Subcutaneous abdominal adipose tissue (tissue), 5 donors: Measurements from ENCODE around the gene SLC25A21.

Experiments
- H3K27ac ChIP-seq: one replicate; pipeline ENCODE4 v1.7.0; 2013; ENCODE audit warnings: low read depth, mild to moderate bottlenecking, inconsistent platforms, low read length, moderate library complexity
- H3K27me3 ChIP-seq, 5 donors: one replicate each; pipeline ENCODE4 v1.7.0; 2013; ENCODE audit warnings: low read length in 5 of 5, inconsistent platforms in 1 of 5; ENCODE audit not compliant: control insufficient read depth in 5 of 5, insufficient read depth in 4 of 5
- H3K36me3 ChIP-seq, 5 donors: one replicate each; pipeline ENCODE4 v1.7.0; 2013; ENCODE audit warnings: low read length in 5 of 5; ENCODE audit not compliant: control insufficient read depth in 5 of 5, insufficient read depth in 5 of 5
- H3K4me1 ChIP-seq, 5 donors: one replicate each; pipeline ENCODE4 v1.7.0; 2013; ENCODE audit warnings: low read length in 5 of 5, mild to moderate bottlenecking in 3 of 5, moderate library complexity in 1 of 5; ENCODE audit not compliant: control insufficient read depth in 5 of 5, insufficient read depth in 5 of 5
- H3K4me3 ChIP-seq, 5 donors: one replicate each; pipeline ENCODE4 v1.7.0; 2013; ENCODE audit warnings: low read length in 5 of 5, low read depth in 1 of 5
- H3K9ac ChIP-seq, 5 donors: one replicate each; pipeline ENCODE4 v1.7.0; 2013; ENCODE audit warnings: low read length in 5 of 5, mild to moderate bottlenecking in 4 of 5, moderate library complexity in 3 of 5
- H3K9me3 ChIP-seq, 5 donors: one replicate each; pipeline ENCODE4 v1.7.0; 2013; ENCODE audit warnings: low read length in 5 of 5; ENCODE audit not compliant: control insufficient read depth in 5 of 5
- donor health status: healthy.
- donor health status: healthy.
- donor health status: healthy.
- donor health status: healthy.
- donor health status: healthy.

Gene SLC25A21

DNA sequence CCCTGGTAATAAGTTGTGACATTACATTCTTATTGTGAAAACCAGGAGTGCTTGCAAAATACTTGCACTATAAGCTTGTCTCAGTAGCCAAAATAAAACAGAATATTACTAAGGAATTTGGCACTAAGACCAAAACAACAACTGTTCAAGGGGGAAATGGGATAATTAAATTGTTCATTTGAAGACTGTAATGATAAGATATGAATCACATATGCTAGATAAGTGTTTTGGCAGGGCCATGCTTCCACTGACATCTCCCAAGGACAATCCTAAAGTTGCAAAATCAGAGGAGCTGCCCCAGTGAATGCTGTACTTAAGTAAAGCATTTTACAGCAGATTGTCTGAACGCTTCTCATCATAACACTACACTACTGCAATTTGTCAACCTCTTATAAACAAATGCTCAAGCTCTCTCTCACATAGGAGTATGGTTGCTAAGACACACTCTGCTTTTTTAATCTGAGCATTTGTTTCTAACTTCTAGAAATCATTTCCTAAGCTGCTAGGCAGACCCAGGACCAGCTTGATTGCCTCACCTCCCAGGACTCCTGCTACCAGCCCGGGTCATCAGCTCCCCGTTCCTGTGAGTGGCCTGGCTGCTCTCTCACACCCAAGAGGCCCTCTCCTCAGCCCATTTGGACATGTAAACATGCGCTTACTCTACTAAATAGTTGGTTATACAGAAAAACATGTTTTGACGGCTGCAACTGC lies 319.3 kb downstream of the SLC25A21 start:
- Histone ChIP-seq H3K9ac (no peak overlapping the region), H3K27me3 (no peaks in the 10 kb centered on the region), H3K27ac (no peak overlapping the region), H3K9me3 (no peaks in the 10 kb centered on the region), H3K4me3 (no peak overlapping the region), H3K36me3 (no peaks in the 10 kb centered on the region), H3K4me1 (peaks cover 0 to 35% (median 20%) of the 10 kb centered on the region in 5 donors)

DNA sequence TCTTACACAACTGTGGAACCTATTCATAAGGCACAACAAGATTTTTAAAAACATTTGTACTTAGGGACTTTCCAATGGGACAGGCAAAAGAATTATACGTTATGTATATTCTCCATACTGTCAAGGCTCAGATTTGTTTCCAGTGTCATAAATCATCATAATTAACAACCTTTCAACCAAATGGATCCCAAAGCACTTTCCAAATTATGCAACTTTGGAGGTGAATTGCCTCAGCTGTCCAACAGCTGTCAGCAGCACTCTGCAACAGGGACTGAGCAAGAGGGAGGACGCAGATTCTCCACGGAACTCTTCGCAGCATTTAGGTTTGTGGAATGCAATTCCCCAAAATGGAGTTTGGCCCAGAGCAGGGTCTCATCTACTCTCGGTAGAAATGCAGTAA lies 324.2 kb downstream of the SLC25A21 start:
- H3K27me3 ChIP-seq, result peaks cover 0 to 3% (median 0%) of the 10 kb centered on the region in 5 donors
- H3K9ac ChIP-seq, result no peak overlapping the region
- no peak overlapping the region for H3K27ac ChIP-seq
- peaks cover 0 to 33% (median 19%) of the 10 kb centered on the region in 5 donors for H3K4me1 ChIP-seq
- H3K4me3 ChIP-seq, result no peak overlapping the region
- H3K36me3 ChIP-seq, result no peaks in the 10 kb centered on the region
- H3K9me3 ChIP-seq, result no peaks in the 10 kb centered on the region

DNA sequence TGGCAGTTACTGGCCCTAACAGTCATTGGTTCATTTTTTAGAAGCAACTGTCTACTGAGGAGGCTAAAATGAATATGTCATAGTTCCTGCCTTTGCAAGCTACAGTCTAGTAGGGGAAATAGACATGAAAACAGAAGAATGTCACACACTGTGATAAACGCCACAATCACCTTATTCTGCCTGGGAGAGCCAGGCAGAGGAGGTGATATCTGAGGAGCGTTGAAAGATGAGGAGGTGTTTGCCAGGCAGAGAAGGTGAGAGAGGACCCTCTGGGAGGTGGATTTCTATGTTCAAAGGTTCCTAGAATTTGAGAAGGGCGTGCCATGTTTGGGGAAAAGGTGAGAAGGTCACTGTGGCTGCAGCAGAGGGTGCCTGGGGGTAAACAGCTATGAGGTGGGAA lies 325.0 kb downstream of the SLC25A21 start:
- Histone ChIP-seq H3K9ac (no peak overlapping the region), H3K36me3 (no peaks in the 10 kb centered on the region), H3K4me1 (peaks cover 0 to 25% (median 11%) of the 10 kb centered on the region in 5 donors), H3K9me3 (no peaks in the 10 kb centered on the region), H3K4me3 (no peak overlapping the region), H3K27me3 (peaks cover 0 to 3% (median 0%) of the 10 kb centered on the region in 5 donors), H3K27ac (no peak overlapping the region)

DNA sequence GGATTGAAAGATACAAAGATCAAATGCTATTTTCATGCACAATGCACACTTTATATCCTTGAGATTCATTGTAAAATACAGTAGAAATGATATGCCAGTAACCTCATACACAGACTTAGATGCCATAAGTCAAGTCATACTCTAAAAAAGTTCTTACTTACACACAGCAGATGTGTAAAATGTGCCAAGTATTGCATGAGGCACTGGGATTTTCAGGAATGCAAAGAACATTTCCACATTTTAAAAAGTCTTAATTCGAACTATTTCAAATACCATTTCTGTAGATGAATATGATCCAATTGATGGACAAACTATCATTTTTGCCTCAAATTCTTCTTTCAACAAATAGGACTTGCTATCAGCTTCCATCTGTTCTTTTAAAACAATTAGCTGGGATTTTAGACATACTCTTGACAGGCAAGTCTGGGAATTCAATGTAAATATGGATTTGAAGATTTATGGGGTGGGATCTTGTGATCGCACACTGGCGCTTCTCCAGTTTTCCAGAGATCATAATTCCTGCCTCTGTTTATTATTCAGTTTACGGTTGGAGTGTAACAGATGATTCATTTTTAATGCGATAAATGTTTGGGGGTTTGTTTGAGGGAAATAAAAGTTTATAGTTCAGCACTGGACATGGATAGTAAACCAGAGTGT lies 326.9 kb downstream of the SLC25A21 start:
- H3K36me3 ChIP-seq, result no peaks in the 10 kb centered on the region
- no peak overlapping the region for H3K27ac ChIP-seq
- H3K4me3 ChIP-seq, result no peak overlapping the region
- H3K9me3 ChIP-seq, result no peaks in the 10 kb centered on the region
- peaks cover 0 to 3% (median 0%) of the 10 kb centered on the region in 5 donors for H3K27me3 ChIP-seq
- H3K4me1 ChIP-seq, result peaks cover 0 to 22% (median 11%) of the 10 kb centered on the region in 5 donors
- H3K9ac ChIP-seq, result no peak overlapping the region

DNA sequence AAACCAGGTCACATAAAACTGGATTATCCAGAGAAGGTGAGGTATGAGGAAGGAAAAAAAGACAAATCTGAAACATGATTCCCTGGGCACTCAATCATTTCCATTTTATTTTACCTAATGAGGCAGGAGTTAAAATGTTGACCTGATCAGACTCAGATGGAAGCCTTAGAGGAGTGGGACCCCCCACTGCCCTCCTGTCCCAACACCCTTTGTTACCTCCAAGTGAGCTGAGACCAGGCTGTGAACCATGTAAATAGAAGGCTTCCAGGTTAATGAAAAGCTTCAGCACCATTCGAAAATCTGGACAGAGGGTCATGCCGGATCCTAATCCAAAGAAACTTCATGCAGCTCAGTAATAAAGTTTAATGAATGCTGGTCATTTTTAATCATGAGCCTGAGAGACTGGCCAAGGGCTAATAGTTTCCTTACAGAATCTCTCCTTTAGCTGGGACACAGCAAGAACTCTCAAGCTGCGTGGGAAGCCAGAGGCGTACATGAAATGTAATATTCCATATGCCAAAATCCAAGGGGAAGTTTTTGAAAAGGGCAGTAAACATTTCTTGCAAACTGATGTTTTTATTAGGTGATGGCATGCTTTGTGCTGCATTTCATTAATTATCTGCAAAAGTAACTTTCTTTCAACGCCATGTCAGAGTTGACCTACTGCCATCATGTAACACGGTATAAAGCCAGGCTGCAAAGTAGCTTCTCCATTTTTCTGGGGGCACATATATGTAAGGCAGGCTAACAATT lies 327.8 kb downstream of the SLC25A21 start:
- H3K27ac ChIP-seq, result no peak overlapping the region
- no peak overlapping the region for H3K4me3 ChIP-seq
- no peaks in the 10 kb centered on the region for H3K9me3 ChIP-seq
- H3K4me1 ChIP-seq, result peaks cover 0 to 22% (median 11%) of the 10 kb centered on the region in 5 donors
- H3K27me3 ChIP-seq, result peaks cover 0 to 3% (median 0%) of the 10 kb centered on the region in 5 donors
- no peak overlapping the region for H3K9ac ChIP-seq
- H3K36me3 ChIP-seq, result no peaks in the 10 kb centered on the region

DNA sequence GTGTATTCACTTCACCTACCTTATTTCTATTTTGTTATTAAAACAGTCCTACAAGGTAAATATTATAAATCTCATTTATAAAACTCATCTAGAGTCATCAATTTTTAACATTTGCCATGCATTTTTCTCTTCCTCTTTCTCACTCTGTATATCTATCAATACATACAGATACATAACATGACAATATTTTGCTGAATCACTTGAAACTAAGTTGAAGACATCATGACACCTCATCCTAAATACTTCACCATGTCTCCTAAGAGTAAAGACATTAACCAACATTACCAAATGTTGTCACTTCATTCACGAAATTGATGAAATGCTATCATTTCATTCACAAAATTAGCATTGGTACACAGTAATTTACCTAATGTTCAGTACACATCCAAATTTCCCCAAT lies 329.0 kb downstream of the SLC25A21 start:
- Histone ChIP-seq H3K4me3 (no peak overlapping the region), H3K9me3 (no peaks in the 10 kb centered on the region), H3K36me3 (no peaks in the 10 kb centered on the region), H3K9ac (no peak overlapping the region), H3K4me1 (peaks cover 0 to 18% (median 9%) of the 10 kb centered on the region in 5 donors), H3K27ac (no peak overlapping the region), H3K27me3 (peaks cover 0 to 3% (median 0%) of the 10 kb centered on the region in 5 donors)

DNA sequence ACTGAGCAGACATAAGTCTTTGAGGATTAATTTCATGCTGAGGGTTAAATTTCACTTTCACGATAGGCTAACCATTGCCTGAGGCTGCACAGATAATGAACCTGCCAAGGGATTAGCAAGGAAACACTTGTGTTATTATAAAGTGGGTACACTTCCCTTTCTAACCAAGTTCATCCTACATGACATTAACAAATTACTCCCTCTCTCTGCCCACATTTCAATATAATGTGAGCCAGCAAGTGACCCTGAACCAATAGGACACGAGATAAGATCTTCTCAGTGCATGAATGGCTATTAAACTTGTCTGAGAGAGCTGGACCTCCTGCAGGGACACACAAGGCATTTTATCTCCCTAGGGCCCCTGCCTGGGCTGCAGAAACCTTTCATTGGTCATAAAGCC lies 337.3 kb downstream of the SLC25A21 start:
- Histone ChIP-seq H3K27ac (no peak overlapping the region), H3K36me3 (no peaks in the 10 kb centered on the region), H3K27me3 (no peaks in the 10 kb centered on the region), H3K4me3 (no peak overlapping the region), H3K9ac (no peak overlapping the region), H3K9me3 (peaks cover 0 to 3% (median 0%) of the 10 kb centered on the region in 5 donors), H3K4me1 (no peaks in the 10 kb centered on the region)

DNA sequence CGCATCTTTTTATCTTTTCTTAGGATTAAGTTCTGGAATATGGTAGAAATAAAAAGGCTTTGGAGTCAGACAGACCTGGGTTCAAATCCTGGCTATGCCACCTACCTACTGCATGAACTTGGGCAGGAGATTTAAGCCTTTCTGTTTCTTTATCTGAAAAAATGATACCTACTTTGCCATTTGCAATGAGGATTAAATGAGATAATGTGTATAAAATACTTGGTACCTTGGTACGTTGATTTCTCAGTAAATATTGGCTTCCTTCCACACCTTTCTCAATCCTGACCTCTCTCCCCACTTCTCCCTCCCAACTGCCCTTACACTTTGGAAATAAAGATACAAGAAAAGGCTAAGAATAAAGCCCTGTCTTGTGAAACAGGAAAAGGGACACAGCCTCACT lies 338.1 kb downstream of the SLC25A21 start:
- H3K4me1 ChIP-seq, result no peaks in the 10 kb centered on the region
- H3K27me3 ChIP-seq, result no peaks in the 10 kb centered on the region
- H3K27ac ChIP-seq, result no peak overlapping the region
- no peak overlapping the region for H3K9ac ChIP-seq
- no peak overlapping the region for H3K4me3 ChIP-seq
- H3K36me3 ChIP-seq, result no peaks in the 10 kb centered on the region
- H3K9me3 ChIP-seq, result peaks cover 0 to 3% (median 0%) of the 10 kb centered on the region in 5 donors

DNA sequence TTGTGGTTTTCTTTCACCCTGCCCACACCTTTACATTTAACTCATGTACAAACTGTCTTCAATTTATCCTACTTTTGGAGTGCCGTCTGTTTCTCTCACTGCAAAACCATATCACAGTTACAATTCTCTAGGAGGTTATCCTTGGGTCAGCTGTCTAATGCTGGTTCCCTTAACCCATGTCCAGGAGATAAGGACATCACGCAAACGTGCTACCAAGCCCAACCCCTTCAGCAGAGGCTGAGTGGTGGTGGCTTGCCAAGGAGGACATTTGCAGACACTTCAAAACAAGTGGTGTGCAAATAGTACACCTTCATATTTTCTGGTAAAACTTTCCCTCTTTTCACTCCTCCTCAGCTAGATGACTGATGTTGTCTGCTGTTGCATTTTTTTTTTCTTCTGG lies 342.9 kb downstream of the SLC25A21 start:
- no peaks in the 10 kb centered on the region for H3K27me3 ChIP-seq
- no peaks in the 10 kb centered on the region for H3K36me3 ChIP-seq

DNA sequence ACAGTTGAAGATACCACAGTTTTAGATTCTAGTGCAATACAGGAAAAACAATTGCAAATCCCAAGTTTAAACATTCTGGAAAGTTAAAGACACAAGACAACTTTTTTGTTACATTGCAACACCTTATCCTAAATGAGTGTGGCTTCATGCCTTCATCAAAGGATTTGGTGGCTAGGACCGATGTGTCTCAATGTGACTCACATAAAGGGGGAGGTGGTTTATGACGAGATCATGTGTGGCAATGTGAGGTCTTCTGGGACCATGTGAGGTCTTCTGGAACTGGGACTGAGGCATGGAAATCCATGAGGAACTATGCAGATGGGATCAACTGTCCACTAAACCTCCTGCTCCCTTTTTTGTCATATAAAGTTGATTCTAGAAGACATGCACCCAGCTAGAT lies 344.5 kb downstream of the SLC25A21 start:
- no peaks in the 10 kb centered on the region for H3K9me3 ChIP-seq
- H3K4me3 ChIP-seq, result no peak overlapping the region
- H3K36me3 ChIP-seq, result no peaks in the 10 kb centered on the region
- no peaks in the 10 kb centered on the region for H3K4me1 ChIP-seq
- H3K27ac ChIP-seq, result no peak overlapping the region
- no peaks in the 10 kb centered on the region for H3K27me3 ChIP-seq
- H3K9ac ChIP-seq, result no peak overlapping the region

More for the DNA sequence above, 342.9 kb downstream of the SLC25A21 start:
- Histone ChIP-seq H3K4me1 (no peaks in the 10 kb centered on the region), H3K27ac (no peak overlapping the region), H3K9me3 (no peaks in the 10 kb centered on the region), H3K9ac (no peak overlapping the region), H3K4me3 (no peak overlapping the region)
